ENCODE data around the gene EPS8L3.

GRCh38 chr1:109739738-109740614 is 23.7 kb downstream of the EPS8L3 start:
- no peak for TF ChIP-seq EZH2 (IDR thresholded peaks at IDR 0.05; ENCODE audit: insufficient read depth, poor library complexity, severe bottlenecking)
- TF ChIP-seq EZH2phosphoT487 (IDR thresholded peaks at IDR 0.05; ENCODE audit: insufficient read depth, low read depth) = no peak

Data from GM23248 (cell line).